Thyroid gland (tissue), 4 donors: ENCODE data around the gene FAM241B.

Experiments
- CTCF ChIP-seq, 6 experiments: fragments of 200-600 bp in 3 of 6; fragments of 450-650 bp in 3 of 6; sonication (generic) in 3 of 6; IDR thresholded peaks; one replicate each; pipeline ENCODE4 v1.5.1; 2016 to 2019; ENCODE audit warnings: antibody characterized with exemption in 6 of 6, mild to moderate bottlenecking in 2 of 6, inconsistent platforms in 1 of 6, moderate library complexity in 1 of 6
- POLR2A ChIP-seq, 2 donors: fragments of 450-650 bp; IDR thresholded peaks; one replicate each; pipeline ENCODE4 v1.6.1; 2017; ENCODE audit warnings: antibody characterized with exemption in 2 of 2, mild to moderate bottlenecking in 2 of 2, moderate library complexity in 1 of 2

DNA sequence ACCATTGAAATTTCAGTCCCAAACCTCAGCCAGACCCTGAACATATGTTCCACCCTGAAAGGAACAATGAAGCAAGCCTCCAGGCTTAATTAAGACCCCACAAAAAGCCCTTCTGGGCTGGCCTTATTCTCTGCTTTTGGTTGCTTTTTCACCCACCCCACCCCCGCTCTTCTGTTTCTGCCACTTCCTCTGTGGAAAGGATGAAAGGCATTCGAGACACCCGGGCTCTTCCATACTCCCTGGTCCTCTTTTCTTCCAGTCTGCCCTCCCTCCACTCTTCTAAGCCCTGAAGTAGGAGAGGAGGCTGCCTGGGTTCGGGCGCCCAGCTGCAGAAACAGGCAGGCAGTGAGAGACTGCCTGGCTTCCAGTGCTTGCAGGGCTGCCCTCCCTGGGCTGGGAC is 9.4 kb upstream of the FAM241B start:
- TF ChIP-seq CTCF (IDR thresholded peaks at IDR 0.05) (no peak), POLR2A (IDR thresholded peaks at IDR 0.05) (no peak)
